CD4-positive, alpha-beta T cell treated with Interleukin-6 at 100 ng/mL for 8 hours (primary cell): ENCODE data around the gene HIF3A.

Experiments
- DNase-seq: peaks from one replicate; pipeline ENCODE4 v3.0.0-alpha.2; 2020; ENCODE audit warnings: mixed read lengths, low spot score

The HIF3A gene

GRCh38 chr19:46383846-46384245 lies 87.0 kb downstream of the HIF3A start:
- DNase-seq: no peak

- no peak for DNase-seq
Measured at GRCh38 chr19:46384396-46384795, 87.6 kb downstream of the HIF3A start.

- DNase-seq: no peak
Measured at GRCh38 chr19:46385636-46386035, 88.8 kb downstream of the HIF3A start.

GRCh38 chr19:46386151-46386550 lies 89.3 kb downstream of the HIF3A start:
- DNase-seq: no peak

GRCh38 chr19:46386996-46387712 lies 90.3 kb downstream of the HIF3A start:
- DNase-seq: no peak

- DNase-seq: no peak
Measured at GRCh38 chr19:46387713-46388130, 90.9 kb downstream of the HIF3A start.

GRCh38 chr19:46388311-46389095 lies 91.7 kb downstream of the HIF3A start:
- no peak for DNase-seq

- DNase-seq: no peak
Measured at GRCh38 chr19:46390121-46390858, 93.4 kb downstream of the HIF3A start.

GRCh38 chr19:46390866-46391265 lies 94.0 kb downstream of the HIF3A start:
- no peak for DNase-seq

GRCh38 chr19:46391296-46392251 lies 94.7 kb downstream of the HIF3A start:
- DNase-seq: no peak

GRCh38 chr19:46392252-46392801 lies 95.5 kb downstream of the HIF3A start:
- no peak for DNase-seq

- no peak for DNase-seq
Measured at GRCh38 chr19:46392837-46393236, 96.0 kb downstream of the HIF3A start.
